GM19099 (cell line): ENCODE results near the gene IGSF21.

ENCODE experiments used
- POLR2A ChIP-seq: IDR thresholded peaks from 3 replicates; pipeline ENCODE4 v1.6.1; 2011; ENCODE audit warnings: low read depth; ENCODE audit not compliant: insufficient read length; ENCODE audit errors: extremely low read depth

The IGSF21 gene

DNA sequence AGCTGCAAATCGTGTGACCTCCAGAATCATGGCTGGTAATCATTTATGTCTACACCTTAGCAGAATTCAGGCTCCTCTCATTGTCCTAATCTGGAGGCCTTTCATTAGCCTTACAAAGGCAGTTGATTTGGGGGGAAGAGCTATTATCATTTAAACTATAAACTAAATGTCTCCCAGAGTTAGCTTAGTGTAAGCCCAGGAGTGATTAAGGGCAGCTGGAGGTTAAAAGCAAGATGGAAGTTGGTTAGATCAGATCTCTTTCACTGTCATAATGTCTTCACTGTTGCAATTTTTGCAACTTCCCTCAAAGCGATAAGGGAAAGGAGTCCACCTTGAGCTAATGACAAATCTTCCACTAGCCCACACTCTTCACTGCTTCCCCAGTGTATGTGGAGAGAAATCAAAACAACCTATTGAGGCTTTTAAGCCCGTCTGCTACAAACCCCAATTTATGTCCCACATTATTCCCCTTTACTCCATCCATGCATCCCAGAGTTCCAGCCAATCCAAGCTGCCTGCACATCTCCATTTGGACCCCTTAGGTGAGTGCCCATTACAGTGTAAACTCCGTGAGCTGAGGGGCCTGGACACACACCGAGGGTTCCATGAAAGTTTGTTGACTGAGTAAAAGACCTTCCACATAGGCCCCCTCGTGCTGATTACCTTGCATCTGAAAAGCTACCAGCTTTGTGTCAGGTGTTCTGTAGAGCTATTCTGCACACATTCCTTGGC is 311.7 kb downstream of the IGSF21 start:
- TF ChIP-seq POLR2A: no peak

DNA sequence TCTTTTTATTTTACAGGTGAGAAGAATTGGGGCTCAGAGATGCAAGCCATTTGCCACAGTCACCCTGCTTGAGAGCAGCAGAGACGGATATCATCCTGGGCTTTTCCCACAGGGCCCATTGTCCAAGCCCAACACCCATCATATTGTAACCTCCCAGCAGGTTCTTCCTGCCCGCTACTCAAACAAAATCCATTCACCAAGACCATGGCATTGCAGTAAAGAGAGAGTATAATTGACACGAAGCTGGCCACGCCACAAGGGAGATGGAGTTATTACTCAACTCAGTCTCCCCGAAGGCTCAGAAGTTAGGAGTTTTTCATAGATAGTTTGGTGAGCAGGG is 312.2 kb downstream of the IGSF21 start:
- TF ChIP-seq POLR2A: no peak

DNA sequence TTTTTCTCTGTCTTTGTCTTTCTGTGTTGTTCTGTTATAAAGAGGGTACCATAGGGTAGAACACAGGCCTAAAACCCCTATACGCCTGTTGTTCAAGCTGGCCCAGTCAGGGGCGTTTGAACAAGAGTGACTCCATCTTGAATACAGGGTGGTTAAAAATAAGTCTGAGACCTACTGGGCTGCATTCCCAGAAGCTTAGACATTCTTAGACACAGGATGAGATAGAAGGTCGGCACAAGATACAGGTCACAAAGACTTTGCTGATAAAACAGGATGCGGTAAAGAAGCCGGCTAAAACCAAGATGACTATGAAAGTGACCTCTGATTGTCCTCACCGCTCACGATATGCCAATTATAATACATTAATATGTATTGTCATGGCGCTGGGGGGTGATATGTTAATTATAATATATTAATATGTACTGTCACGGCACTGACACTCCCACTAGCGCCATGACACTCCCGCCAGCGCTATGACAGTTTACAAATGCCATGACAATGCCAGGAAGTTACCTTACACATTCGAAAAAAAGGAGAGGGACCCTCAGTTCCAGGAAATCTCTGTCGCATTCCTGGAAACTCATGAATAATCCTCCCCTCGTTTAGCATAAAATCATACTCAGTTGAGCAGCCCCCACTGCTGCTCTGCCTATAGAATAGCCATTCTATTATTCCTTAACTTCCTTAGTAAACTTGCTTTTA is 314.6 kb downstream of the IGSF21 start:
- TF ChIP-seq POLR2A: no peak

DNA sequence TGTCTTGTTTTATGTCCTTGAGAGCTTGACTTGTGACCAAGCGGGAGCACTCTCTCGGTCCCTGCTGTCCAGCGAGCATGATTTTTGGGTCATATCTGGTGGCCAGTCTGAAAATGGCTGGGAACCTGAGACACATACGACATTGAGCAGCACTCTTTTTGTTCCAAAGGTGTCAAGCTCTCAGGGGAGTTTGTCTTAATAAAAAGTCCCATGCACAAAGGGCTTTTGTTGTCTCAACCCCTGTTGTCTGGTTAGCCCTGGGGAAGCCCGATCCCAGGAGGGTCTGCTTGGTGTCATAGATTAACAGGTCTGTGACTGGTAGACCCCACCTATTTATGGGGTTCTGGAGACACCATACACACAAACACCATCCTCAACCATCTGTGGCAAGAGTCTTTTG is 315.4 kb downstream of the IGSF21 start:
- no peak for TF ChIP-seq POLR2A

DNA sequence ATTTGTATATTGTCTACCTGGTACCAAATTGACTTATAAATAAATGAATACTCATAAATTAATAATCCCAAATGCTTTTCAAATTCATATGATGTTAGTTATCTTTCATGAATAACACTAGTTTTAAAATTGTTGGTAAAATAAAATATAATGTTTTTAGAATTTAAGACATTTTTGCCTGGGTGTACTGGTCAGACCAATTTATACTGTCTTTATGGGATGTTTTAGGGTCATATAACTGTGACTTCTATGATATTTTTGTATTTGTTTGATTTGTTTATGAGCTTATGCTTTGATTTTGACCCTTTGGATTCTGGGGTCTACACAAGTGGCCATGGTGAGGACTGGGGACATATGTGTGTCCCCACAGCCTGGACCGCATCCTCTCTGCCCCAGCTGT is 319.0 kb downstream of the IGSF21 start:
- TF ChIP-seq POLR2A: no peak
